ENCODE results near the gene MIPOL1. TPM values are rescaled to one million over a fixed set of nuclear protein-coding genes. Genes with fewer than 3 reads are reported as not detected.

Gene MIPOL1
- total RNA-seq, 6 experiments from 2014 or later: 3.0 to 5.7 (median 4.0) TPM

DNA sequence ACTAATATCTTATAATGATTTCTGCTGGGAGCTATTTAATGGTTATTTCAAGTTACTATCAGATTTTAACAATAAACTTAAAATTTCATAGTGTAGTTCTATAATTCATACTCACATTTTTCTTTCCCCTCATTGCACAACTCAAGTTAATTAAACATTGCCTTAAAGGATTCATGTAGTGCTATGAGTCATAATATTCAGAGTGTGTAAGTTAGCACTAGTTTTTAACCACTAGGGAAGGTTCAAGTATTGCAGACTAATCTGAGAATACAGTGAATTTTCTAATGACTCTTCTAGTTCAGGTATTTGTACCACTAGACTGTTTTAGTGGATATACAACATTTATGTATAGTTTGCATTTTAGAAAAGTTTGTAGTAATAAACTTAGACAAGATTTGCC, 347.4 kb downstream of the MIPOL1 start:
- Histone ChIP-seq H3K36me3 (no peaks in the 10 kb centered on the region), H3K9me3 (no peaks in the 10 kb centered on the region), H3K27ac (no peak overlapping the region), H3K4me1 (peaks cover 0 to 16% (median 2%) of the 10 kb centered on the region in 4 donors), H3K27me3 (no peaks in the 10 kb centered on the region), H3K4me3 (no peak overlapping the region)
- intact Hi-C loops (cut with DNase I): no loop called here
- no peak for TF ChIP-seq POLR2A (IDR thresholded peaks at IDR 0.05)
- TF ChIP-seq, protein P1, sequence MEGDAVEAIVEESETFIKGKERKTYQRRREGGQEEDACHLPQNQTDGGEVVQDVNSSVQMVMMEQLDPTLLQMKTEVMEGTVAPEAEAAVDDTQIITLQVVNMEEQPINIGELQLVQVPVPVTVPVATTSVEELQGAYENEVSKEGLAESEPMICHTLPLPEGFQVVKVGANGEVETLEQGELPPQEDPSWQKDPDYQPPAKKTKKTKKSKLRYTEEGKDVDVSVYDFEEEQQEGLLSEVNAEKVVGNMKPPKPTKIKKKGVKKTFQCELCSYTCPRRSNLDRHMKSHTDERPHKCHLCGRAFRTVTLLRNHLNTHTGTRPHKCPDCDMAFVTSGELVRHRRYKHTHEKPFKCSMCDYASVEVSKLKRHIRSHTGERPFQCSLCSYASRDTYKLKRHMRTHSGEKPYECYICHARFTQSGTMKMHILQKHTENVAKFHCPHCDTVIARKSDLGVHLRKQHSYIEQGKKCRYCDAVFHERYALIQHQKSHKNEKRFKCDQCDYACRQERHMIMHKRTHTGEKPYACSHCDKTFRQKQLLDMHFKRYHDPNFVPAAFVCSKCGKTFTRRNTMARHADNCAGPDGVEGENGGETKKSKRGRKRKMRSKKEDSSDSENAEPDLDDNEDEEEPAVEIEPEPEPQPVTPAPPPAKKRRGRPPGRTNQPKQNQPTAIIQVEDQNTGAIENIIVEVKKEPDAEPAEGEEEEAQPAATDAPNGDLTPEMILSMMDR (IDR thresholded peaks at IDR 0.05): peak in 1 of 4 donors; percentile 9
- ATAC-seq (no peak), DNase-seq (no peak)

GRCh38 chr14:37546621-37547447, 349.1 kb downstream of the MIPOL1 start:
- peak overlapping the region in 2 of 3 donors; percentile 30 to 31 for H3K4me3 ChIP-seq

DNA sequence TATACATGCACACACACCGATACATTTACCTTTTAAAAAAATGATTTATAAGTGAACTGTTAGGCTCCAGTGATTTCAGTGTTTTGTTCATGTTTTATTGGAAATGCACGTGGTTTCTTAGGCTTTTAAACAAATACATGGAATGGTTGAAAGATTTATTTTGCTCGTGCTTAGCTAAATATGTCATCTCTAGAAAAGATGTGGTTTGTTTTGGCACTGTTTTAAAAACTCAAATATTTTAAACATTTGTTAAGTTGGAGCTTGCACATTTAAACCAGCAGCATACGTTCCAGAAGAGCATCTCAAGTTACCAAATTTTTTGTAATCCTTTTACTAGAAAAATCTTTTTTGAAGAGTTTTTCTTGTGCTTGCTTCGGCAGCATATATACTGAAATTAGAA, 352.8 kb downstream of the MIPOL1 start:
- intact Hi-C loops (cut with DNase I): no loop called here
- Histone ChIP-seq H3K27me3 (no peaks in the 10 kb centered on the region), H3K9me3 (no peaks in the 10 kb centered on the region), H3K4me1 (peaks cover 0 to 12% (median 4%) of the 10 kb centered on the region in 4 donors), H3K36me3 (no peaks in the 10 kb centered on the region), H3K4me3 (no peak overlapping the region), H3K27ac (no peak overlapping the region)
- TF ChIP-seq, protein P1 (IDR thresholded peaks at IDR 0.05): no peak
- TF ChIP-seq POLR2A (IDR thresholded peaks at IDR 0.05): no peak
- ATAC-seq (no peak), DNase-seq (no peak)
- 52% methylated on average over 5 of the region's 5 CpGs for WGBS (ENCODE audit: insufficient coverage, low coverage, low lambda C conversion rate, missing lambda C conversion rate)

More at GRCh38 chr14:37546621-37547447, 349.1 kb downstream of the MIPOL1 start:
- Histone ChIP-seq H3K36me3 (no peaks in the 10 kb centered on the region), H3K27me3 (no peaks in the 10 kb centered on the region), H3K4me1 (peaks cover 0 to 16% (median 2%) of the 10 kb centered on the region in 4 donors), H3K9me3 (no peaks in the 10 kb centered on the region), H3K27ac (peak overlapping the region; percentile 26 to 61 (median 41))
- 18% methylated on average over 5 of the region's 6 CpGs for WGBS (ENCODE audit: insufficient coverage, low coverage, low lambda C conversion rate, missing lambda C conversion rate)
- no peak for TF ChIP-seq POLR2A (IDR thresholded peaks at IDR 0.05)
- TF ChIP-seq, protein P1 (IDR thresholded peaks at IDR 0.05): no peak
- DNase-seq (no peak), ATAC-seq (peak; percentile 91 to 98 (median 94))
- intact Hi-C loops (cut with DNase I): no loop called here

DNA sequence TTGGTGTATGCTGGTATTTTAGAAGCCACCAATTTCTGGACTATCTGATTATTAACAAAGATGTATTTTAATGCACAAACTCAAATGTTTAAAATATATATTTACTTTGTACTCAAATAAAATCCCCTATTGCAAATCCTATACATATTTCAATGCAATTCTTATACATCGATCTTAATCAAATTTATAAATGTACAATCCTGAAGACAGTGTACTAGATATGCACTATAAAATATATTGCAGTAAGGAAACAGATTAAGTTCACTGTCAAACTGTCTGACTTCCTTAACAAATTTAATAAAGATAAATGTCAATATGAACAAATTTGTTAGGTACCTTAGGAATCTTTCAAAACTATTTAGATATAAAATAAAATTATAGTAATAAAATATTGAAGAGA, 353.4 kb downstream of the MIPOL1 start:
- ATAC-seq: no peak
- H3K4me1 ChIP-seq: peaks cover 0 to 12% (median 4%) of the 10 kb centered on the region in 4 donors
- TF ChIP-seq POLR2A (IDR thresholded peaks at IDR 0.05): no peak
- TF ChIP-seq, protein P1 (IDR thresholded peaks at IDR 0.05): no peak
- no peak overlapping the region for H3K27ac ChIP-seq
- no peak overlapping the region for H3K4me3 ChIP-seq
- WGBS (ENCODE audit: insufficient coverage, low coverage, low lambda C conversion rate, missing lambda C conversion rate): 92% methylated on average over 1 of the region's 1 CpG
- DNase-seq: no peak
- H3K27me3 ChIP-seq: no peaks in the 10 kb centered on the region
- no peaks in the 10 kb centered on the region for H3K9me3 ChIP-seq
- H3K36me3 ChIP-seq: no peaks in the 10 kb centered on the region
- intact Hi-C loops (cut with DNase I): no loop called here
